Stimulated activated CD8-positive, alpha-beta memory T cell treated with anti-CD3 and anti-CD28 coated beads, Interleukin-15, amount 100 ng/mL, for 4 hours (primary cell): ENCODE data around the gene MYH13.

Source experiments
- DNase-seq, 2 donors: peaks; one replicate each; pipeline ENCODE4 v3.0.0-alpha.2; 2020; ENCODE audit warnings: low read depth in 2 of 2

The MYH13 gene

DNA sequence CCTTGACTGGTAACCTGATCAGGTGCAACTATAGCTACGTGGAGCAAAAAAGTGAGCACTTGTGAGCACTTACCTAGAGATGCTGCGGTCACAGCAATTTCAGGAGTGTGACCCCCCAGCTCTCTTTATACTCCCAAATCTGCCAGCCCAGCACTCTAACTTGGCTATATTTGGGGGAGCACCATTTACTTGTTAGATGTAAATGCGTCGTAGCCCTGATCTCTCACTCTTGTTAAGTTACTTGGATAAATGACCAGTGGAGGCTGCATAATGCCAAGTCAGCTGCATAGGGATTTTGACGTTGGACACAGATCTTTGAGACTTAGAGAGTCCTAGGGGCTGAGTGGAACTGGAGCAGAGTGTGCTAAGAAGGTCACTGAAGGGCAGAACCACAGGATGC, at the start of gene MYH13:
MYH13 (minus strand) TSS at position 101 of the 400 bp plus-strand sequence. CDS start 8,476 bp downstream, outside the sequence.
- DNase-seq: no peak

- DNase-seq: no peak
Measured at GRCh38 chr17:10421900-10422542, 49.2 kb upstream of the MYH13 start, which contains the start of gene MYH8. MYH8 (minus strand) TSS chr17:10421950; CDS start chr17:10420227, 1,723 bp downstream.

GRCh38 chr17:10421211-10421610, 48.4 kb upstream of the MYH13 start:
- no peak for DNase-seq

DNA sequence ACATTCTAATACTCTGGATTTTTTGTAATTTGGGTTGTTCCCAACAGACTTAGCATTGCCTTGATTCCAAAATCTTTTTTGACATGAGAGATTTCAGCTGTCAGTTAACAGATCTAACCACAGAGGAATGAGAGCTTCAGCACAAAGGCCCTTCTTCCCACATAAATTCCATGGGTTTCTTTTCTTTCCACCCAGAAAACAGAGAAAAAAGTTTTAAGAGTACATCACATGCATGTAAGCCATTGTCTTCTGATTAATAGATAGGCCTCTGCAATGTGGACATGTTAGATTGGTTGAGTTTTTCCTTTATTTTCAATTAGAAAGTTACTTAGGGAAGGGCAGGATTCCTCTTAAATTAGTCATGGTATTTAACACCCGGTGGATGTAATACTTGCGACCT, 48.0 kb upstream of the MYH13 start:
- no peak for DNase-seq

DNA sequence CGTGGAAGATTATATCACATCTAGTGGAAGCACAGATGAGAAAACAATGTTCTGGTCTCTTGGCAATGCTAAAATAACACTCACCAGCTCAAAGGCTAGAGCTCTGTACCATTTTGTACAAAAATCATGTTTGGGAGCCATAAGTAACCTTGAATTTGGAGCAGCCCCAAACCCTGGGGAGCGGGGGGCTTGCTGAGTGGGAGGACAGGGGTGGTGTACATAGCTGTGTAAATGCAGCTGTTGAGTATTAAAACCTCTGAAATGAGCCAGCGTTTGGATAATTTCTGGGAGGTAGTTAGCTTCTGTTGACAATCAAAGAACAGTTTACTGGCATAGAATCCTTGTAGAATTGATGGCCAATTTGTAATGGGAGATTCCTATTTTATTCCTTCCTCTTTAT, 44.6 kb upstream of the MYH13 start:
- DNase-seq: no peak

GRCh38 chr17:10415161-10415560, 42.4 kb upstream of the MYH13 start:
- no peak for DNase-seq

DNA sequence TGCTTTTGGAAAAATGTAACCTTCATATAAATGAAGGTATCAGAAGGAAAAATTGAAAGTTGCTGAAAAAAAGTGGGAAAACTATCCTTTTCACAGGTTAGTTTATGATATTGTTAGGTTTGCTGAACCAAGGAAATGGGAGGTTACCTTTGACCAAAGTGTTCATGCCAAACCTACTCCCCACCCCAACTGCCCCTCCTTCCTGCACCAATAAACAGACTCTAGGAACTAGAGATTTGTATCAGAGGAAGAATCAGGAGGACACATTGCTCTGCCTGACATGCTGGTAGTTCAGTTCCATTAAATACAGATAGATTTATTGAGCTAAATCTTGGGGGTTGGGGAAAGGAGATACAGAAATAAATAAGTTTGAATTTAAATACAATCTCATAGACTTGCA, 30.8 kb upstream of the MYH13 start:
- DNase-seq: no peak

- no peak for DNase-seq
Measured at GRCh38 chr17:10398352-10398751, 25.5 kb upstream of the MYH13 start.

DNA sequence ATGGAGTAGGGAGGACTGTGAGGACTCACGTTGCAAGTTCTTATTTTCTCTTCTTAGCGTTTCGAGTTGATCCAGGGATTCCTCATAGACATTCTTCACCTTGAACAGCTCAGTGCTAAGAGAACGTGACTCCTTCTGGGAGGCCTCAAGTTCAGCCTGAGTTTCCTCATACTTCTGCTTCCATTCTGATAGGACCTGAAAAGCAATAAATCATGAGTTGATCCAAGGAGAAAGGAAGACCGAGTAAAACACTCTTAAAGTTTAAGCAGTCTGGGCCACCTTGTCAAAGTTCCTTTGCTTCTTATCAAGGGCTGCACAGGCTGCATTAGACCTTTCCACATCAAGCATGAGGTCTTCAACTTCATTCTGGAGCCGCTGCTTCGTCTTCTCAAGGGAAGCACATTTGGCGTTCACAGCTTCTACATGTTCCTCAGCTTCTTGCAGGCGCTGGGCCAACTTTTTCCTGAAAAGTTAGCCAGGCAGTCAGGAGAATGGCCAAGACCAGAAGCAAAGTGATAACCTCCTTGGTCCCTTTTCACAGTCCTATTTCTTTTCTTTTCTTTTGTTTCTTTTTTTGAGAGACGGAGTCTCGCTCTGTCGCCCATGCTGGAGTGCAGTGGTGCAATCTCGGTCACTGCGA, 23.8 kb upstream of the MYH13 start:
- no peak for DNase-seq

DNA sequence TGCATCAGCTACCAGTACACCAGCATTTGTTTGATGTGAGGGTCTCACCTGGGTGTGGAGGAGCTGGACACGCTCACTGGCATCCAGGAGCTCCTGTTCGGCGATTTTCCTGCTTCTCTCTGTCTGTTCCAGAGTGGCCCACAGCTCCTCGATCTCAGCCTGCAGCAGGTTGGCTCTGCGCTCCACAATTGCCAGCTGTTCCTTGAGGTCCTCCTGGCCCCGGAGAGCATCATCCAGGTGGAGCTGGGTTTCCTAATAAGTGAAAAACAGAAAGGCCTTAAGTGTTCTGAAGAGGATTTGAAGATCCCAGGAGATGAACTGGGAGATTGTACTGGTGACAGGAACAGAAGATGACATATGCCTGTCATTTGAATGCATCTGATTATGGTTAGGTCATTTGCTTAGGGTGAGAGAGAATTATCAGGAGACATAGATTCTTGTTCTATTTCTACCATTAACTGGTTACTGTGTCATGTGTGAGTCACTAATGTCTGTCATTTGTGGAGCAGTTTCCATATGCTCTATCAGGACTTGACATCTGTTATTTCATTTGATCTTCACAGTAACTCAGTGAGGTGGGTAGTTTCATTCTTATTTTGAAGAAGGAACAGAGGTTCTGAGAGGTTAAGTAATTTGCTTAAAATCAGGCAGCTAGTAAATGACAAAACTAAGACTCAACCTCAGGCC, 21.5 kb upstream of the MYH13 start:
- no peak for DNase-seq

- DNase-seq: no peak
Measured at GRCh38 chr17:10392880-10393279, 20.1 kb upstream of the MYH13 start.

- no peak for DNase-seq
Measured at GRCh38 chr17:10385871-10386270, 13.1 kb upstream of the MYH13 start.

- no peak for DNase-seq
Measured at GRCh38 chr17:10384175-10384574, 11.4 kb upstream of the MYH13 start.

DNA sequence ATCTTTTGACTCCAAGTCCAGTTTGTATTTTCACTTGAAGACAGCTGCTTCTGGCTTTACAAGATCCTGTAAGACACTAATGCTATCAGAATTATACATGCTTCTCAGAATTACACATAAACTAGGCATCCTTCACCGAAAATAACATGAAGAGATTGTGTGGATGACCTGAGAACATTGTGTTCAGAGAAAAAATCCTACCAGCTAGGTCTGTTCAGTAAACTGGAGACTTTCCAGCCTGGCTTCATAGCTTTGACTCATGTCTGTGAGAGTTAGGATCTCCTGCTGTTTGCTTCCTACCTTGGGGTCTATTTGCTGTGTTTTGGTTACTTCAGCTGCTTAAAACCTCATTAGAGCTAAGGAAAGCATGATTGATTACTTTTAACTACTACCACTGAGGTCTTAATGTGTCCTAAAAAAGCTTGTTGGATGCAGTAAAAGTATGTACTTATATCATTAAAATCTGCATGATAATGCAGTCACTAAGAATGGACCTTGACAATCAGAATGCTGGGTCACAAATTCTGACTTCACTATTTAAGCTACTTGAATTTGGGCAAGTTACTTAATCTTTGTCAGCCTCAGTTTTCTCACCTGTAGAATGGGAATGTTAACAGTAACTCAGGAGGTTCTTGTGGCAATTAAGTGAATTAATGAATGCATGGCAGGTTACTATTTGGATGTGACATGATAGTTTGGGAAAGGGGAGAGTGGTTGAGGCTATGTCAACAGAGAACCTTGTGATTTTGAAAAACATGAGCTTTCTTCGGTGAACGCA, 8.0 kb upstream of the MYH13 start:
- DNase-seq: no peak

- DNase-seq: no peak
Measured at GRCh38 chr17:10370016-10370608, 2.7 kb downstream of the MYH13 start.

GRCh38 chr17:10369239-10369638, 3.6 kb downstream of the MYH13 start:
- DNase-seq: no peak

DNA sequence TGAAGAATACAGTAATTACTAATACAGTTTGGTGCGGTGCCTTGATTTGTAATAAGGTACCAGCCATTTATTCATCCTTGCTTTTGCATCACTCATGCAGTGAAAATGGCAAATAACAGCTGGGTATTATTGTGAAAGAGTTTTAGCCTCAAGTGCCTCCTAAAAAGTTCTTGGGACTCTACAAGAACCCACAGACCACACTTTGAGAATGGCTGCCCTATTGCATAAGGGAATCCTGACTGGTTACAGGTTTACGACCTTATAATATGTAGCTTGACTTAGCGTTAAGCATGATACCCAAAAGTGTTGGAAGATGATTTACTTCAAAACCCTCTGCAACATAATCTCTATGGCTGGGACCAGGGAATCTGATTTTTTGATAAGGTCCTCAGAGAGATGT, 4.2 kb downstream of the MYH13 start:
- no peak for DNase-seq

DNA sequence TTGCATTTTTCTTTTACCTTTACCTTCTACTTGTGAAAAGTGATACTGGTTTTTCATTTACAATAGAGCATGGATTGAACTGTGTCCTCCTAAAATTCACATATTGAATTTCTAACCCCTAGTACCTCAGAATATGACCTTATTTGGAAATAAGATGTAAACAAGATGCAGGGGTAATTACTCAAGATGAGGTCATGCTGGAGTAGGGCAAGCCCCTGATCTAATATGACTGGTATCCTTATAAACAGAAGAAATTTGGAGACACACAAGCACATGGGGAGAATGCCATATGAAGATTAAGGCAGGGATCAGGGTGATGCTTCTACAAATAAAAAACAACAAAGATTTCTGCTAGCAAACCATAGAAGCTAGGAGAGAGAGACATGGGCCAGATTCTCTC, 12.2 kb downstream of the MYH13 start:
- no peak for DNase-seq

DNA sequence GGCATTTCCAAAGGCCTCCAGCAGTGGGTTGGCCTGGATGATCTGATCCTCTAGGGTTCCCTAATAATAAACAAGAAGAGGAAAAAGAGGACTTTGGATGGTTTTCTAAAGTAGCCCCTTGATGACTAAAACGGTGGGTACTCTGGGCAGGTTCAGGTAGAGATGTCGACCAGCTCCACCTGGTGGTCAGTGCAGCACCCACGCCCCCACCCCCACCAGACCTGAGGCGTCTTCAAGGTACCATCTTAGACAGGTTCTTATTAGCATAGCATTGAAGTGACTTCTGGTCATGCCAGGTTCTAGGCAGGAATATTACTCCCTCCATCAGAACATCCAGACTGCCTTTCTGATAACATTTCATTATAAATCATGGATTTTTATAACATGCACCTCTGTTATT, 15.0 kb downstream of the MYH13 start:
- DNase-seq: no peak

DNA sequence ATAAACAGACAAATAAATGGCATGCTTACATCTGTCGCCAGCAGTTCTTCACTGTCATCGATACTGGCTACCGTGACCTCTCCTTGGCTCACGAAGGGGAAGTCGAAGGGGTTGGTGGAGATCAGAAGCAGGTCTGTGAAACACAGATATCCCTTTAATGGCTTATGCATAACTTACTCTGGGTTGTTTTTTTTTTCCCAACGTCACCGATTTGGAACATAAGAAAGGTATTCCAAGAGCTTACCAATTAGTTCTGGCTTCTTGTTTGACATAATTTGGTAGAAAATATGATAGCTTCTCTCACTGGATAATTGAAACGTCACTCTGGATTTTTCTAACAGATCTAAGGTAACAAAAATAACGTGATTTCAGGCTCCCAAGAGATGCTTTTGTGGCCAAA, 18.2 kb downstream of the MYH13 start:
- DNase-seq: no peak

DNA sequence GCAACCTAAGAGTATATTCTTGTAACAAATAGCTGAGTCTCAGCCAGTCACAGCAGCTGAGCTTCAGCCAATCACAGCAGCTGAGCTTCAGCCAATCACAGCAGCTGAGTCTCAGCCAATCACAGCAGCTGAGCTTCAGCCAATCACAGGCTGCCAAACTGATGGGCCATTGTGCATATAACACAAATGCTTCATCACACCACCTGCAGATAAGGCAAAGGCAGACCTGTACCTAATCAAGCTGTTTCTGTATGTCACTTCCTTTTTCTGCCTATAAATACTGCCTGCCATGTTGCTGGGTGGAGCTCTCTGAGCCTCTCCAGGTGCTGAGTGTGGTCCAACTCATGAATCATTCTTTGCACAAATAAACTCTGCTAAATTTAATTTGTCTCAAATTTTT, 19.9 kb downstream of the MYH13 start:
- DNase-seq: no peak

DNA sequence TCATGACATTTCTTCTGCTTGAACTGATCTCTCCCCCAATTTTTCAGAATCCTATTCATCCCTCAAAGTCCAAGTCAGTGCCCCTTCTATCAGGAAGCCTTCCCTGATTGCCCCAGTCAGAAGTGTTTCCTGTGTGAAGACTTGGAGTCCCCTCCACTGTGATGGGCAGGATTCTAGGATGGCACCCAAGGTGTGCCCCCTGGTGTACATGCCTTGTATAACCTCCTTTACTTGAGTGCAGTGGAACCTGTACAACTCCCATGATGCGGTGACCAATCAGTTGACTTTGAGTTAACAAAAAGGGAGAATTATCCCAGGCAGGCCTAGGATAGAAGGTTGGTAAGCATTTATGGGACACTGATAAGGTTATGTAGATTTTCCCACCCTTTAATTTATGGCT, 23.4 kb downstream of the MYH13 start:
- DNase-seq: no peak
